Activated naive CD8-positive, alpha-beta T cell treated with anti-CD3 and anti-CD28 coated beads, Interleukin-2, amount 50 U/mL, for 24 hours (primary cell): ENCODE measurements around the gene BOLA2.
"Not testable (repeated sequence)": the region's sequence is repeated elsewhere in the genome, so short reads cannot be mapped to it uniquely, and the experiment has no call there.

Source experiments
- ATAC-seq: fragments of 150-1000 bp; cut with Tn5 transposase; one replicate; pipeline ENCODE4 v1.10.0; 2021
- DNase-seq: peaks from one replicate; pipeline ENCODE4 v3.0.0; 2021
- H3K27ac Mint-ChIP-seq: one replicate; pipeline ENCODE4 v1.8.0; 2021; ENCODE audit warnings: mild to moderate bottlenecking, mixed read lengths
- H3K27me3 Mint-ChIP-seq: one replicate; pipeline ENCODE4 v1.8.0; 2021; ENCODE audit warnings: mixed read lengths
- H3K36me3 Mint-ChIP-seq: one replicate; pipeline ENCODE4 v1.8.0; 2021; ENCODE audit warnings: low read depth, mixed read lengths
- H3K4me1 Mint-ChIP-seq: one replicate; pipeline ENCODE4 v1.8.0; 2021; ENCODE audit warnings: mixed read lengths
- H3K4me3 Mint-ChIP-seq: one replicate; pipeline ENCODE4 v1.8.0; 2021; ENCODE audit warnings: mild to moderate bottlenecking, moderate library complexity, mixed read lengths
- H3K9me3 Mint-ChIP-seq: one replicate; pipeline ENCODE4 v1.8.0; 2021; ENCODE audit warnings: mixed read lengths

The BOLA2 gene

GRCh38 chr16:29454269-29454668, at the start of gene BOLA2, which contains the start of gene SLX1B:
Gene BOLA2, minus strand, starts transcription at chr16:29454351. Its CDS starts 98 bp downstream, at chr16:29454253.
Gene SLX1B, plus strand, starts transcription at chr16:29454533.
- H3K4me3 Mint-ChIP-seq, H3K27me3 Mint-ChIP-seq, H3K4me1 Mint-ChIP-seq, H3K9me3 Mint-ChIP-seq, DNase-seq, H3K36me3 Mint-ChIP-seq, H3K27ac Mint-ChIP-seq: not testable (repeated sequence)
- peak; percentile 90 for ATAC-seq

GRCh38 chr16:29482276-29482675, 28.1 kb upstream of the BOLA2 start:
- H3K4me3 Mint-ChIP-seq, H3K36me3 Mint-ChIP-seq, H3K4me1 Mint-ChIP-seq, ATAC-seq, H3K27ac Mint-ChIP-seq, H3K9me3 Mint-ChIP-seq, H3K27me3 Mint-ChIP-seq, DNase-seq: not testable (repeated sequence)

- peak; percentile 26 for ATAC-seq
- not testable (repeated sequence) for DNase-seq, H3K27ac Mint-ChIP-seq, H3K27me3 Mint-ChIP-seq, H3K4me1 Mint-ChIP-seq, H3K4me3 Mint-ChIP-seq, H3K9me3 Mint-ChIP-seq, H3K36me3 Mint-ChIP-seq
Measured at GRCh38 chr16:29472065-29472464, 17.9 kb upstream of the BOLA2 start.

- not testable (repeated sequence) for H3K9me3 Mint-ChIP-seq, H3K27ac Mint-ChIP-seq, H3K4me1 Mint-ChIP-seq, ATAC-seq, H3K4me3 Mint-ChIP-seq, H3K27me3 Mint-ChIP-seq, H3K36me3 Mint-ChIP-seq
- peak; percentile 3 for DNase-seq
Measured at GRCh38 chr16:29469660-29470059, 15.5 kb upstream of the BOLA2 start.

- H3K9me3 Mint-ChIP-seq, H3K4me3 Mint-ChIP-seq, H3K4me1 Mint-ChIP-seq, H3K27ac Mint-ChIP-seq, H3K36me3 Mint-ChIP-seq, H3K27me3 Mint-ChIP-seq, DNase-seq: not testable (repeated sequence)
- ATAC-seq = peak; percentile 50
Measured at GRCh38 chr16:29467654-29468366, 13.7 kb upstream of the BOLA2 start.

GRCh38 chr16:29466904-29467303, 12.8 kb upstream of the BOLA2 start:
- H3K9me3 Mint-ChIP-seq, DNase-seq, H3K27ac Mint-ChIP-seq, H3K36me3 Mint-ChIP-seq, H3K4me1 Mint-ChIP-seq, H3K27me3 Mint-ChIP-seq, H3K4me3 Mint-ChIP-seq: not testable (repeated sequence)
- peak; percentile 41 for ATAC-seq

GRCh38 chr16:29465985-29466824, 12.1 kb upstream of the BOLA2 start:
- peak; percentile 31 for ATAC-seq
- not testable (repeated sequence) for H3K27ac Mint-ChIP-seq, H3K9me3 Mint-ChIP-seq, H3K4me3 Mint-ChIP-seq, H3K4me1 Mint-ChIP-seq, DNase-seq, H3K36me3 Mint-ChIP-seq, H3K27me3 Mint-ChIP-seq

- H3K4me1 Mint-ChIP-seq, H3K9me3 Mint-ChIP-seq, H3K27me3 Mint-ChIP-seq, H3K36me3 Mint-ChIP-seq, DNase-seq, H3K27ac Mint-ChIP-seq, H3K4me3 Mint-ChIP-seq, ATAC-seq: not testable (repeated sequence)
Measured at GRCh38 chr16:29460647-29461030, 6.5 kb upstream of the BOLA2 start.

GRCh38 chr16:29459706-29460646, 5.8 kb upstream of the BOLA2 start, which contains the start of gene SULT1A4:
Gene SULT1A4, plus strand, starts transcription at chr16:29459913. Its CDS starts 1,473 bp downstream, at chr16:29461386.
- not testable (repeated sequence) for H3K27me3 Mint-ChIP-seq, H3K4me3 Mint-ChIP-seq, H3K36me3 Mint-ChIP-seq, ATAC-seq, H3K9me3 Mint-ChIP-seq, DNase-seq, H3K4me1 Mint-ChIP-seq, H3K27ac Mint-ChIP-seq

GRCh38 chr16:29457660-29458059, 3.5 kb upstream of the BOLA2 start:
- not testable (repeated sequence) for ATAC-seq, H3K27me3 Mint-ChIP-seq, H3K9me3 Mint-ChIP-seq, DNase-seq, H3K36me3 Mint-ChIP-seq, H3K27ac Mint-ChIP-seq, H3K4me1 Mint-ChIP-seq, H3K4me3 Mint-ChIP-seq

GRCh38 chr16:29454828-29455227, 677 bp upstream of the BOLA2 start:
- not testable (repeated sequence) for H3K4me1 Mint-ChIP-seq, H3K9me3 Mint-ChIP-seq, H3K27ac Mint-ChIP-seq, H3K4me3 Mint-ChIP-seq, DNase-seq, H3K36me3 Mint-ChIP-seq, H3K27me3 Mint-ChIP-seq
- peak; percentile 75 for ATAC-seq

- peak; percentile 15 for ATAC-seq
- not testable (repeated sequence) for H3K9me3 Mint-ChIP-seq, H3K4me1 Mint-ChIP-seq, H3K4me3 Mint-ChIP-seq, H3K36me3 Mint-ChIP-seq, H3K27ac Mint-ChIP-seq, DNase-seq, H3K27me3 Mint-ChIP-seq
Measured at GRCh38 chr16:29453754-29454153, 397 bp downstream of the BOLA2 start.

- DNase-seq, H3K9me3 Mint-ChIP-seq, H3K4me3 Mint-ChIP-seq, H3K4me1 Mint-ChIP-seq, H3K36me3 Mint-ChIP-seq, H3K27ac Mint-ChIP-seq, ATAC-seq, H3K27me3 Mint-ChIP-seq: not testable (repeated sequence)
Measured at GRCh38 chr16:29425390-29425789, 28.8 kb downstream of the BOLA2 start.

- not testable (repeated sequence) for H3K27ac Mint-ChIP-seq, DNase-seq, H3K27me3 Mint-ChIP-seq, H3K36me3 Mint-ChIP-seq, H3K9me3 Mint-ChIP-seq, ATAC-seq, H3K4me1 Mint-ChIP-seq, H3K4me3 Mint-ChIP-seq
Measured at GRCh38 chr16:29423587-29423986, 30.6 kb downstream of the BOLA2 start.
